ENCODE results near the gene AFF2. TPM values are rescaled to one million over a fixed set of nuclear protein-coding genes. Genes with fewer than 3 reads are reported as not detected.

The AFF2 gene
- total RNA-seq, 1 experiment from 2014 or later: 0.05 TPM

GRCh38 chrX:148658115-148658730 lies 157.8 kb downstream of the AFF2 start:
- no peak overlapping the region for H3K27ac ChIP-seq (ENCODE audit: low read depth, low read length)
- no peaks in the 10 kb centered on the region for H3K9me2 ChIP-seq (ENCODE audit: insufficient read depth)
- H3K9ac ChIP-seq (ENCODE audit: low read length): no peak overlapping the region
- H3K79me2 ChIP-seq (ENCODE audit: insufficient read depth, low read length): no peaks in the 10 kb centered on the region
- ATAC-seq (no peak), DNase-seq (ENCODE audit: low read depth, low spot score) (no peak)
- no peaks in the 10 kb centered on the region for H3K4me1 ChIP-seq (ENCODE audit: control insufficient read depth in 1 of 2, insufficient read depth in 2 of 2, low read length in 2 of 2)
- TF ChIP-seq CEBPB (IDR thresholded peaks at IDR 0.05; ENCODE audit: low read depth) (no peak), REST (IDR thresholded peaks at IDR 0.05; ENCODE audit: low read depth) (no peak)
- ChIA-PET POLR2A (no interaction called here), RAD21 (ENCODE audit: low non-redundant PET in 1 of 2, low total read pairs in 2 of 2, uncharacterized antibody in 2 of 2, unreplicated experiment in 2 of 2) (no interaction called here), CTCF (no interaction called here)
- no peaks in the 10 kb centered on the region for H3K9me3 ChIP-seq (ENCODE audit: control insufficient read depth in 1 of 2, insufficient read depth in 1 of 2, low read depth in 1 of 2, low read length in 2 of 2)
- intact Hi-C loops (cut with micrococcal nuclease): no loop called here
- H3K4me3 ChIP-seq (replicated peaks in 1 of 2; ENCODE audit: low read depth in 1 of 2, low read length in 2 of 2): no peak overlapping the region
- no peaks in the 10 kb centered on the region for H3K36me3 ChIP-seq (ENCODE audit: control insufficient read depth in 1 of 2, insufficient read depth in 2 of 2, low read length in 2 of 2)
- no peaks in the 10 kb centered on the region for H3K27me3 ChIP-seq (ENCODE audit: insufficient read depth, low read length)
- no peak overlapping the region for H3K4me2 ChIP-seq (ENCODE audit: low read length)
- BruUV-seq (replicated peaks): no TSS peak
- H2AFZ ChIP-seq (ENCODE audit: low read depth, low read length, poor library complexity, severe bottlenecking): no peak overlapping the region
- H4K20me1 ChIP-seq (ENCODE audit: insufficient read depth): no peaks in the 10 kb centered on the region

GRCh38 chrX:148659481-148659880 lies 159.1 kb downstream of the AFF2 start:
- TF ChIP-seq MAX (IDR thresholded peaks at IDR 0.05) (no peak), SP1 (IDR thresholded peaks at IDR 0.05; ENCODE audit: low read depth) (no peak), CBX3 (IDR thresholded peaks at IDR 0.05; ENCODE audit: low read depth) (no peak), POLR2A (IDR thresholded peaks at IDR 0.05; ENCODE audit: borderline replicate concordance, extremely low read depth, insufficient read depth, insufficient read length) (no peak)
- Histone ChIP-seq H3K4me2 (ENCODE audit: low read length) (no peak overlapping the region), H3K36me3 (ENCODE audit: control insufficient read depth in 1 of 2, insufficient read depth in 2 of 2, low read length in 2 of 2) (no peaks in the 10 kb centered on the region), H3K9ac (ENCODE audit: low read length) (no peak overlapping the region), H2AFZ (ENCODE audit: low read depth, low read length, poor library complexity, severe bottlenecking) (no peak overlapping the region), H3K9me3 (ENCODE audit: control insufficient read depth in 1 of 2, insufficient read depth in 1 of 2, low read depth in 1 of 2, low read length in 2 of 2) (no peaks in the 10 kb centered on the region), H3K4me1 (ENCODE audit: control insufficient read depth in 1 of 2, insufficient read depth in 2 of 2, low read length in 2 of 2) (no peaks in the 10 kb centered on the region), H3K4me3 (replicated peaks in 1 of 2; ENCODE audit: low read depth in 1 of 2, low read length in 2 of 2) (no peak overlapping the region), H3K27me3 (ENCODE audit: insufficient read depth, low read length) (no peaks in the 10 kb centered on the region), H3K9me2 (ENCODE audit: insufficient read depth) (no peaks in the 10 kb centered on the region), H3K27ac (ENCODE audit: low read depth, low read length) (no peak overlapping the region), H4K20me1 (ENCODE audit: insufficient read depth) (no peaks in the 10 kb centered on the region), H3K79me2 (ENCODE audit: insufficient read depth, low read length) (no peaks in the 10 kb centered on the region)
- DNase-seq (ENCODE audit: low read depth, low spot score) (no peak), ATAC-seq (no peak)
- ChIA-PET CTCF (no interaction called here), POLR2A (no interaction called here), RAD21 (ENCODE audit: low non-redundant PET in 1 of 2, low total read pairs in 2 of 2, uncharacterized antibody in 2 of 2, unreplicated experiment in 2 of 2) (no interaction called here)
- intact Hi-C loops (cut with micrococcal nuclease): no loop called here
- BruUV-seq (replicated peaks): no TSS peak

Measured in HCT116 (cell line).